HG03097 (cell line): ENCODE measurements around the gene GNG13.
"Not testable (repeated sequence)": the region's sequence is repeated elsewhere in the genome, so short reads cannot be mapped to it uniquely, and the experiment has no call there.

Experiments
- ATAC-seq: cut with Tn5 transposase; IDR thresholded peaks from one replicate; pipeline ENCODE4 v1.9.1; 2021; ENCODE audit not compliant: unreplicated experiment, low FRiP score

The GNG13 gene

GRCh38 chr16:799948-800833 lies at the start of gene GNG13:
Gene GNG13 (minus strand): TSS chr16:800734. CDS start chr16:799077, 1,657 bp downstream.
- no peak for ATAC-seq

- ATAC-seq, result no peak
Measured at GRCh38 chr16:848510-849253, 48.1 kb upstream of the GNG13 start.

GRCh38 chr16:847681-848445 lies 47.3 kb upstream of the GNG13 start:
- ATAC-seq, result no peak

GRCh38 chr16:847151-847550 lies 46.6 kb upstream of the GNG13 start:
- ATAC-seq, result no peak

- ATAC-seq, result no peak
Measured at GRCh38 chr16:845351-845745, 44.8 kb upstream of the GNG13 start.

- ATAC-seq, result no peak
Measured at GRCh38 chr16:844638-845350, 44.3 kb upstream of the GNG13 start.

GRCh38 chr16:843771-844170 lies 43.2 kb upstream of the GNG13 start:
- ATAC-seq, result no peak

- ATAC-seq, result no peak
Measured at GRCh38 chr16:842711-843560, 42.4 kb upstream of the GNG13 start.

GRCh38 chr16:842061-842476 lies 41.5 kb upstream of the GNG13 start:
- no peak for ATAC-seq

GRCh38 chr16:841455-842060 lies 41.0 kb upstream of the GNG13 start:
- no peak for ATAC-seq

- ATAC-seq, result no peak
Measured at GRCh38 chr16:840561-841454, 40.3 kb upstream of the GNG13 start.

- ATAC-seq, result no peak
Measured at GRCh38 chr16:839643-840408, 39.3 kb upstream of the GNG13 start.

- no peak for ATAC-seq
Measured at GRCh38 chr16:838741-839140, 38.2 kb upstream of the GNG13 start.

- not testable (repeated sequence) for ATAC-seq
Measured at GRCh38 chr16:836822-837221, 36.3 kb upstream of the GNG13 start.

GRCh38 chr16:836221-836620 lies 35.7 kb upstream of the GNG13 start:
- ATAC-seq, result no peak

- ATAC-seq, result no peak
Measured at GRCh38 chr16:835373-835772, 34.8 kb upstream of the GNG13 start.

GRCh38 chr16:833411-833810 lies 32.9 kb upstream of the GNG13 start:
- ATAC-seq, result no peak
